Measurements from ENCODE around the gene SCRT2.
A peak's percentile ranks its signal among the peaks of the same experiment; 100 is the strongest.

The SCRT2 gene

GRCh38 chr20:665276-665675 is 10.3 kb downstream of the SCRT2 start:
- Histone ChIP-seq H3K79me2 (ENCODE audit: low read length) (no peaks in the 10 kb centered on the region), H3K36me3 (replicated peaks; ENCODE audit: low read depth, low read length) (peaks cover 6% of the 10 kb centered on the region), H3K4me1 (ENCODE audit: low read length) (peaks cover 61% of the 10 kb centered on the region), H4K20me1 (ENCODE audit: insufficient read depth, low read length) (no peaks in the 10 kb centered on the region), H3K9me3 (ENCODE audit: insufficient read depth, low read length) (no peaks in the 10 kb centered on the region), H3K27ac (ENCODE audit: low read length) (peak overlapping the region; percentile 24; the same call in 1 of the 2 replicates), H3K27me3 (ENCODE audit: low read depth, low read length) (no peaks in the 10 kb centered on the region), H3K9ac (ENCODE audit: low read length) (peak overlapping the region; percentile 21; the same call in 1 of the 2 replicates), H2AFZ (ENCODE audit: low read depth, low read length) (no peak overlapping the region), H3K4me2 (ENCODE audit: low read length) (peak overlapping the region; percentile 42), H3K4me3 (ENCODE audit: low read length) (peak overlapping the region; percentile 3; the same call in 1 of the 2 replicates)
- no peak for TF ChIP-seq CTCF (IDR thresholded peaks at IDR 0.05; ENCODE audit: low read depth, low read length)

GRCh38 chr20:664576-664975 is 11.0 kb downstream of the SCRT2 start:
- TF ChIP-seq EZH2phosphoT487 (IDR thresholded peaks at IDR 0.05; ENCODE audit: low read depth) (no peak), CTCF (IDR thresholded peaks at IDR 0.05; ENCODE audit: low read depth, low read length) (no peak)
- Histone ChIP-seq H3K79me2 (ENCODE audit: low read length) (no peaks in the 10 kb centered on the region), H3K9ac (ENCODE audit: low read length) (no peak overlapping the region), H3K4me2 (ENCODE audit: low read length) (peak overlapping the region; percentile 42), H3K27ac (ENCODE audit: low read length) (no peak overlapping the region; the same call in 1 of the 2 replicates), H3K4me1 (ENCODE audit: low read length) (peaks cover 61% of the 10 kb centered on the region), H3K27me3 (ENCODE audit: low read depth, low read length) (no peaks in the 10 kb centered on the region), H3K9me3 (ENCODE audit: insufficient read depth, low read length) (no peaks in the 10 kb centered on the region), H3K36me3 (replicated peaks; ENCODE audit: low read depth, low read length) (no peaks in the 10 kb centered on the region), H4K20me1 (ENCODE audit: insufficient read depth, low read length) (no peaks in the 10 kb centered on the region), H3K4me3 (ENCODE audit: low read length) (no peak overlapping the region), H2AFZ (ENCODE audit: low read depth, low read length) (no peak overlapping the region)

- Histone ChIP-seq H3K27ac (ENCODE audit: low read length) (no peak overlapping the region), H3K9ac (ENCODE audit: low read length) (no peak overlapping the region), H2AFZ (ENCODE audit: low read depth, low read length) (no peak overlapping the region), H3K27me3 (ENCODE audit: low read depth, low read length) (no peaks in the 10 kb centered on the region), H3K36me3 (replicated peaks; ENCODE audit: low read depth, low read length) (no peaks in the 10 kb centered on the region), H3K79me2 (ENCODE audit: low read length) (no peaks in the 10 kb centered on the region), H4K20me1 (ENCODE audit: insufficient read depth, low read length) (no peaks in the 10 kb centered on the region), H3K4me2 (ENCODE audit: low read length) (peak overlapping the region; percentile 42; the same call in 1 of the 2 replicates), H3K4me3 (ENCODE audit: low read length) (no peak overlapping the region), H3K4me1 (ENCODE audit: low read length) (peaks cover 58% of the 10 kb centered on the region), H3K9me3 (ENCODE audit: insufficient read depth, low read length) (no peaks in the 10 kb centered on the region)
- TF ChIP-seq CTCF (IDR thresholded peaks at IDR 0.05; ENCODE audit: low read depth, low read length): no peak
- no peak for TF ChIP-seq EZH2phosphoT487 (IDR thresholded peaks at IDR 0.05; ENCODE audit: low read depth)
These were observed 11.5 kb downstream of the SCRT2 start for GRCh38 chr20:664151-664550.

GRCh38 chr20:663315-664090 is 12.1 kb downstream of the SCRT2 start:
- TF ChIP-seq EZH2phosphoT487 (IDR thresholded peaks at IDR 0.05; ENCODE audit: low read depth) (no peak), CTCF (IDR thresholded peaks at IDR 0.05; ENCODE audit: low read depth, low read length) (no peak)

More at GRCh38 chr20:663315-664090, 12.1 kb downstream of the SCRT2 start:
- Histone ChIP-seq H3K4me1 (ENCODE audit: low read length) (peaks cover 54% of the 10 kb centered on the region), H3K9ac (ENCODE audit: low read length) (no peak overlapping the region), H3K27ac (ENCODE audit: low read length) (no peak overlapping the region), H2AFZ (ENCODE audit: low read depth, low read length) (no peak overlapping the region), H3K27me3 (ENCODE audit: low read depth, low read length) (peaks cover 3% of the 10 kb centered on the region; the same call in 1 of the 2 replicates), H3K79me2 (ENCODE audit: low read length) (no peaks in the 10 kb centered on the region), H3K4me2 (ENCODE audit: low read length) (no peak overlapping the region), H3K36me3 (replicated peaks; ENCODE audit: low read depth, low read length) (no peaks in the 10 kb centered on the region), H3K4me3 (ENCODE audit: low read length) (no peak overlapping the region), H4K20me1 (ENCODE audit: insufficient read depth, low read length) (no peaks in the 10 kb centered on the region), H3K9me3 (ENCODE audit: insufficient read depth, low read length) (no peaks in the 10 kb centered on the region)

All from OCI-LY3 (cell line).